AG20443 (cell line): ENCODE measurements around the gene STK32B.
"Not testable (repeated sequence)": the region's sequence is repeated elsewhere in the genome, so short reads cannot be mapped to it uniquely, and the experiment has no call there.

Experiments used
- DNase-seq: peaks from one replicate; pipeline ENCODE4 v3.0.0; 2012; ENCODE audit warnings: low spot score, mixed read lengths

The STK32B gene

GRCh38 chr4:5162909-5163508, 111.7 kb downstream of the STK32B start:
- no peak for DNase-seq

GRCh38 chr4:5164221-5164912, 113.1 kb downstream of the STK32B start:
- no peak for DNase-seq

- DNase-seq, result peak; percentile 82
Measured at GRCh38 chr4:5165420-5166369, 114.4 kb downstream of the STK32B start.

GRCh38 chr4:5166377-5166776, 115.1 kb downstream of the STK32B start:
- no peak for DNase-seq

GRCh38 chr4:5168891-5169290, 117.6 kb downstream of the STK32B start:
- no peak for DNase-seq

- not testable (repeated sequence) for DNase-seq
Measured at GRCh38 chr4:5175836-5176235, 124.6 kb downstream of the STK32B start.

- DNase-seq, result no peak
Measured at GRCh38 chr4:5184606-5185005, 133.3 kb downstream of the STK32B start.

- DNase-seq, result no peak
Measured at GRCh38 chr4:5185551-5185950, 134.3 kb downstream of the STK32B start.

- DNase-seq, result no peak
Measured at GRCh38 chr4:5186271-5187064, 135.2 kb downstream of the STK32B start.

- no peak for DNase-seq
Measured at GRCh38 chr4:5188130-5188529, 136.8 kb downstream of the STK32B start.

- DNase-seq, result no peak
Measured at GRCh38 chr4:5191831-5192230, 140.6 kb downstream of the STK32B start.

- DNase-seq, result no peak
Measured at GRCh38 chr4:5192271-5192670, 141.0 kb downstream of the STK32B start.

GRCh38 chr4:5192678-5193077, 141.4 kb downstream of the STK32B start:
- DNase-seq, result no peak

- DNase-seq, result no peak
Measured at GRCh38 chr4:5198656-5199541, 147.6 kb downstream of the STK32B start.

GRCh38 chr4:5199912-5200311, 148.6 kb downstream of the STK32B start:
- DNase-seq, result no peak

- no peak for DNase-seq
Measured at GRCh38 chr4:5200513-5200912, 149.2 kb downstream of the STK32B start.

GRCh38 chr4:5203309-5203992, 152.2 kb downstream of the STK32B start:
- peak; percentile 60 for DNase-seq

- DNase-seq, result no peak
Measured at GRCh38 chr4:5203993-5204310, 152.7 kb downstream of the STK32B start.

- DNase-seq, result no peak
Measured at GRCh38 chr4:5204781-5205180, 153.5 kb downstream of the STK32B start.

- DNase-seq, result peak; percentile 86
Measured at GRCh38 chr4:5206016-5206790, 154.9 kb downstream of the STK32B start.
